Bronchial epithelial cell (primary cell): ENCODE results near the gene ANKK1. TPM values are rescaled to one million over a fixed set of nuclear protein-coding genes. Genes with fewer than 3 reads are reported as not detected.
A peak's percentile ranks its signal among the peaks of the same experiment; 100 is the strongest.

ENCODE experiments used
- DNase-seq: peaks from one replicate; pipeline ENCODE4 v3.0.0-alpha.2; 2010; ENCODE audit warnings: low read depth
- FAIRE-seq: peaks from 2 replicates; lab custom pipeline; 2011; peaks lifted over from hg19 to GRCh38; lab: Jason Lieb, UNC
- H3K27me3 ChIP-seq: 2 replicates; pipeline ENCODE4 v1.5.1; 2011; ENCODE audit warnings: low read length; ENCODE audit not compliant: control insufficient read depth, insufficient read depth
- H3K36me3 ChIP-seq: 2 replicates; pipeline ENCODE4 v1.5.1; 2011; ENCODE audit warnings: low read length; ENCODE audit not compliant: control insufficient read depth, insufficient read depth
- H3K4me3 ChIP-seq: 2 replicates; pipeline ENCODE4 v1.5.1; 2011; ENCODE audit warnings: mild to moderate bottlenecking, low read depth, low read length, control low read depth
- CTCF ChIP-seq: IDR thresholded peaks from 2 replicates; pipeline ENCODE4 v1.5.1; 2011; ENCODE audit warnings: mild to moderate bottlenecking, moderate library complexity, low read length, control low read depth, inconsistent platforms; ENCODE audit not compliant: insufficient read depth, severe bottlenecking
- total RNA-seq: library from RNA; depleted of rRNA; stranded (reverse); fragments of >200 nt; gene quantifications from 2 replicates; pipeline ENCODE4 v1.2.1, GENCODE V29; 2014

ANKK1 gene
- total RNA-seq, 1 donor from 2014 or later, result 0.26 TPM

- DNase-seq (no peak), FAIRE-seq (no peak)
- no peak overlapping the region for H3K4me3 ChIP-seq
- H3K36me3 ChIP-seq, result no peaks in the 10 kb centered on the region
- no peaks in the 10 kb centered on the region for H3K27me3 ChIP-seq
- TF ChIP-seq CTCF, result no peak
These were observed 9.6 kb downstream of the ANKK1 start for GRCh38 chr11:113397212-113397611.

DNA sequence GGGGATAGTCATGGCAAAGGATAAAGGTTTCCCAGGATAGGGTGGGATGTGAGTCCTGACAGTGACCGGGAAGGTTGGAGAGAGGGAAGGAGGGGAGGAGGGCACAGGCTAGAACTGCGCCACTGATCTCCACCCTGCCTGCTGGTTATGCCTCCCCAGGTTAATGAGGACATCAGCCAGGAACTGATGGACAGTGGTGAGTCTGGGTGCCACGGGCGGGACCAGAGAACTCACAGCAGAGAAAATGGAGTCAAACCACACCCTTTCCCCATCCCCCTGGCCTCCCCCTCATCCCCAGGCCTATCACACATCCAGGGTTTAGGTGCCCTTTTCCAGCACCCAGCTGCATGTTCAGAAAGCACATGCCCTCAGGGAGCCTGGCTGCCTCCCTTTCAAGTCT is 10.2 kb downstream of the ANKK1 start:
- no peaks in the 10 kb centered on the region for H3K36me3 ChIP-seq
- FAIRE-seq, result no peak
- no peak overlapping the region for H3K4me3 ChIP-seq
- TF ChIP-seq CTCF, result no peak
- H3K27me3 ChIP-seq, result no peaks in the 10 kb centered on the region
- no peak for DNase-seq

- Histone ChIP-seq H3K27me3 (no peaks in the 10 kb centered on the region), H3K4me3 (no peak overlapping the region), H3K36me3 (no peaks in the 10 kb centered on the region)
- FAIRE-seq (no peak), DNase-seq (no peak)
- TF ChIP-seq CTCF, result no peak
These were observed 11.3 kb downstream of the ANKK1 start for GRCh38 chr11:113398669-113399430.

DNA sequence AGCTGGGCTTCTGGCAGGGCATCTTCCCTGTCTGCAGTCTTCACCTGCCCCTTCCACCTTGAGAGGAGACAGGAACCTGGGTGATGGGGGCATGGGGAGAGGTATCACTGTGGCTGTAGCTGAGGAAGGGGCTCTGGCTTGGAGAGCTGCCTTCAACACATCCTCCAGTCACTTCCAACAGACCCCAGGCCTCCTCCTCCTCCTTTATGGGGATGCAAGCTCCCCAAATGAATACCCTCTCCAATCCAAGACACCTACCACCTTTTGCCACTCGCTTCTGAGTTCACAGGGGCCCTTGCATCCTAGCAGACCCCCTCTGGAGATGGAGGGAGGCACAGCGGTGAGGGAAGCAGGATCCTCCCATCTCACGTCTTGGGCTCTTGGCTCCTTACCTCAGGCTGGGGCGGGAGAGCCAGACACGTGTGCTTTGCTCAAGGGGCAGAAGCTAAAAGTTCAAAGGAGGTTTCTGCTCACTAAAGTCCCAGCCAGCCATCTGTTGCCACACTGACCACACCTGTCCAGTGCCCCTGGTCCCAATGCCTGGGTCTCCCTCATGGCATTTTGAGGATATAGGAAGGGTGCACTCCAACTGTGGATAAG is 13.2 kb downstream of the ANKK1 start:
- Histone ChIP-seq H3K27me3 (no peaks in the 10 kb centered on the region), H3K4me3 (no peak overlapping the region), H3K36me3 (no peaks in the 10 kb centered on the region)
- no peak for DNase-seq
- no peak for TF ChIP-seq CTCF
- FAIRE-seq, result no peak

- no peak overlapping the region for H3K4me3 ChIP-seq
- no peaks in the 10 kb centered on the region for H3K27me3 ChIP-seq
- no peaks in the 10 kb centered on the region for H3K36me3 ChIP-seq
- DNase-seq, result peak; percentile 94
- FAIRE-seq, result peak; percentile 91
- no peak for TF ChIP-seq CTCF
These were observed 14.1 kb downstream of the ANKK1 start for GRCh38 chr11:113401718-113402117.
